Measurements from ENCODE around the gene RAB11FIP2.

The RAB11FIP2 gene

DNA sequence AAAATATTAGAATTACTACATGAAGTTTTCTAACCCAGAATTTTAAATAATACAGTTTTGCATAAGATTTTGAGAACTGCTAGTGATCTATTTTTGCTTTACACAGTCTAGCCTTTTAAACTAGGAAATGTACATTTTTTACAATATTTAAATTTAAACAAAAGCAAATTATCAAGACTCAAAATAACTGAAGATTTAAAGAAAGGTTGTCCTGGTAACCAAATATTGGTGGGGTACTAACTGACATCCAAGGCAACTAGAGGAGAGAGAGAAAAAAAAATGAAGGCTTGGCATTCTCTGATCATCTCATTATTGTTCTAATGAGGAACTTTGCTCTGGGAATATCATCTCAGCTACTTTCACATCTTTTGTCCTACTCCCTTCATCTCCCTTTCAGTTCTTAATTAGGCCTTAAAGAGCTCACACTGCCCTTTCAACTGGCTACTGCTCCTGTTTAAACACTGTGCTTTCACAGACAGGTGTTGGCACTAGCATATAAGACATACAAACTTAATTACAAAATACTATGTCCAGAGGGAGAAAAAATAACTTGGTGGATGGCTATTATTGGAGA lies 33.7 kb downstream of the RAB11FIP2 start:
- H3K4me3 ChIP-seq (replicated peaks; ENCODE audit: low read depth, low read length): no peak overlapping the region
- TF ChIP-seq, protein P1, sequence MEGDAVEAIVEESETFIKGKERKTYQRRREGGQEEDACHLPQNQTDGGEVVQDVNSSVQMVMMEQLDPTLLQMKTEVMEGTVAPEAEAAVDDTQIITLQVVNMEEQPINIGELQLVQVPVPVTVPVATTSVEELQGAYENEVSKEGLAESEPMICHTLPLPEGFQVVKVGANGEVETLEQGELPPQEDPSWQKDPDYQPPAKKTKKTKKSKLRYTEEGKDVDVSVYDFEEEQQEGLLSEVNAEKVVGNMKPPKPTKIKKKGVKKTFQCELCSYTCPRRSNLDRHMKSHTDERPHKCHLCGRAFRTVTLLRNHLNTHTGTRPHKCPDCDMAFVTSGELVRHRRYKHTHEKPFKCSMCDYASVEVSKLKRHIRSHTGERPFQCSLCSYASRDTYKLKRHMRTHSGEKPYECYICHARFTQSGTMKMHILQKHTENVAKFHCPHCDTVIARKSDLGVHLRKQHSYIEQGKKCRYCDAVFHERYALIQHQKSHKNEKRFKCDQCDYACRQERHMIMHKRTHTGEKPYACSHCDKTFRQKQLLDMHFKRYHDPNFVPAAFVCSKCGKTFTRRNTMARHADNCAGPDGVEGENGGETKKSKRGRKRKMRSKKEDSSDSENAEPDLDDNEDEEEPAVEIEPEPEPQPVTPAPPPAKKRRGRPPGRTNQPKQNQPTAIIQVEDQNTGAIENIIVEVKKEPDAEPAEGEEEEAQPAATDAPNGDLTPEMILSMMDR (IDR thresholded peaks at IDR 0.05; ENCODE audit: insufficient read depth, low read length, poor library complexity, severe bottlenecking): no peak
- H3K27me3 ChIP-seq (replicated peaks; ENCODE audit: control insufficient read depth, insufficient read depth, low read length): no peaks in the 10 kb centered on the region
- peak; percentile 3 for DNase-seq (ENCODE audit: extremely low read depth, insufficient read length)
- H3K36me3 ChIP-seq (ENCODE audit: control insufficient read depth, insufficient read depth, low read length): no peaks in the 10 kb centered on the region

DNA sequence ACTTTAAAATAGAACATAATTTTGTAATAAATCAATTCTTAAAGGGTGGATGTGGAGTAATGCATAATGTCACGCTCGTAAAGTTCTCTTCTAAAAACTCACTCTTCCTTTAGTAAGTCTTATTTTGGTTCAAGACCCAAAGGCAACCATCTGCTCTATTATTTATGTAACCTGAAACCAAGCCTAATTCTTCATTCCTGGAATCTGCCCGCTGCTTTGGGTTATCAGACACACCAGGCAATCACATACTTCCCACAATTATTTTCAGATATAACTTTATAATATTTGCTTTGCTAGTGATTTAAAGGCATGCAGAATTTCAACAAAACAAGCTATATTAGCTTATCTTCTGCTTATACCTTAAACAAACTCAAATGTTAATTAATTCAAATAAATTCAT lies 39.0 kb downstream of the RAB11FIP2 start:
- H3K4me3 ChIP-seq (replicated peaks; ENCODE audit: low read depth, low read length): no peak overlapping the region
- TF ChIP-seq, protein P1 (IDR thresholded peaks at IDR 0.05; ENCODE audit: insufficient read depth, low read length, poor library complexity, severe bottlenecking): no peak
- no peaks in the 10 kb centered on the region for H3K27me3 ChIP-seq (replicated peaks; ENCODE audit: control insufficient read depth, insufficient read depth, low read length)
- H3K36me3 ChIP-seq (ENCODE audit: control insufficient read depth, insufficient read depth, low read length): no peaks in the 10 kb centered on the region; the same call in 1 of the 2 replicates
- DNase-seq (ENCODE audit: extremely low read depth, insufficient read length): no peak

DNA sequence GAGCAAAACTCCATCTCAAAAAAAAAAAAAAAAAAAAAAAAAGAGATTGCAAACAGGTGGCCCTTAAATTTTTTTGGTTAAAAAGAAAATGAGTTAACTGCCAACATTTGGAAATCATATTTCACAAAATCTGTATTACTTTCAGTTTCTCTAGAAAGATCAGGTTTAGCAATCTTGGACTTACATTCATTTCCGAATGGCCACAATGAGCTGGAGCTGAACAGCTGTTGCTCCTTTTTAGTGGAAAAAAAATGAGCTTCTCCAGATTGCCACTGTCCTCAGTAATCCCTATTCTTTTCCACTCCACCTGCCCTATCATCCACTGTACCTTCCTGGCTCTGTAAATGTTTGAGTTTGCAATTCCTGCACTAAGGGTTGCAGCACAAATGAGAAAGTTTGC lies 43.6 kb downstream of the RAB11FIP2 start:
- no peaks in the 10 kb centered on the region; the same call in 1 of the 2 replicates for H3K36me3 ChIP-seq (ENCODE audit: control insufficient read depth, insufficient read depth, low read length)
- no peak for DNase-seq (ENCODE audit: extremely low read depth, insufficient read length)
- H3K27me3 ChIP-seq (replicated peaks; ENCODE audit: control insufficient read depth, insufficient read depth, low read length): no peaks in the 10 kb centered on the region
- H3K4me3 ChIP-seq (replicated peaks; ENCODE audit: low read depth, low read length): no peak overlapping the region
- TF ChIP-seq, protein P1 (IDR thresholded peaks at IDR 0.05; ENCODE audit: insufficient read depth, low read length, poor library complexity, severe bottlenecking): no peak

DNA sequence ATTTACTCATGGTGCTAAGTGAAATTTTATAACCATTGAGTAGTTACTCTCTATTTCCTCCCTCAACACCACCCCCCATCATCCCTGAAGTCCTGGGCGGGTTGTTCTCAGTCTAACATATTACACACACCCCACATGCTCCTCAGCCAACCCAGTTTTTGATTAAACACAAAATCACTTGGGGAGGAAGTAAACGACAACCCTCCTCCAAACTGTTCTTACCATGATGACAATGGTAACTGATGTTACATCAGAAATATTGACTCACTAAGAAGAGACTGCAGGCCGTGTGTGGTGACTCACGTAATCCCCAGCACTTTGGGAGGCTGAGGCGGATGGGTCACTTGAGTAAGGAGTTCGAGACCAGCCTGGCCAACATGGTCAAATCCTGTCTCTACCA lies 44.2 kb downstream of the RAB11FIP2 start:
- DNase-seq (ENCODE audit: extremely low read depth, insufficient read length): no peak
- H3K27me3 ChIP-seq (replicated peaks; ENCODE audit: control insufficient read depth, insufficient read depth, low read length): no peaks in the 10 kb centered on the region
- H3K36me3 ChIP-seq (ENCODE audit: control insufficient read depth, insufficient read depth, low read length): no peaks in the 10 kb centered on the region; the same call in 1 of the 2 replicates
- H3K4me3 ChIP-seq (replicated peaks; ENCODE audit: low read depth, low read length): no peak overlapping the region
- TF ChIP-seq, protein P1 (IDR thresholded peaks at IDR 0.05; ENCODE audit: insufficient read depth, low read length, poor library complexity, severe bottlenecking): no peak

DNA sequence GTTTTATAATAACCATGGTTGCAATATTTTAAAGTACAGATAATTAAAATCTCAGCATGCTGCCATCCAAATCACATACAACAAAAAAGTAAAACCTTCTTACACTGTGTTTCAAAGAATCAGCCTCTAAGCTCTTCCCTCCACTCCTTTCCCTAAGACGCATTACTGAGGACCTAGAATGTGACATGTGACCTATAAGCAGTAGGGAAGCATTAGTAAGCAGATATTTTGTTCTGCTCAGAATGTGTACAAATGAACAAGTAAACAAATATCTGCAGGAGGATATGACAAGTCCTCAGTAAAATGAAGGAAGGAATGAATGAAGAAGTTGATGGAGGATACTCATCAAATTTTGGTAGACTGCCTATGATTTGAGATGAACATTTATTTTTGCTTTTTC lies 49.1 kb downstream of the RAB11FIP2 start:
- no peak for DNase-seq (ENCODE audit: extremely low read depth, insufficient read length)
- Histone ChIP-seq H3K27me3 (replicated peaks; ENCODE audit: control insufficient read depth, insufficient read depth, low read length) (no peaks in the 10 kb centered on the region), H3K36me3 (ENCODE audit: control insufficient read depth, insufficient read depth, low read length) (no peaks in the 10 kb centered on the region), H3K4me3 (replicated peaks; ENCODE audit: low read depth, low read length) (no peak overlapping the region)
- TF ChIP-seq, protein P1 (IDR thresholded peaks at IDR 0.05; ENCODE audit: insufficient read depth, low read length, poor library complexity, severe bottlenecking): no peak

DNA sequence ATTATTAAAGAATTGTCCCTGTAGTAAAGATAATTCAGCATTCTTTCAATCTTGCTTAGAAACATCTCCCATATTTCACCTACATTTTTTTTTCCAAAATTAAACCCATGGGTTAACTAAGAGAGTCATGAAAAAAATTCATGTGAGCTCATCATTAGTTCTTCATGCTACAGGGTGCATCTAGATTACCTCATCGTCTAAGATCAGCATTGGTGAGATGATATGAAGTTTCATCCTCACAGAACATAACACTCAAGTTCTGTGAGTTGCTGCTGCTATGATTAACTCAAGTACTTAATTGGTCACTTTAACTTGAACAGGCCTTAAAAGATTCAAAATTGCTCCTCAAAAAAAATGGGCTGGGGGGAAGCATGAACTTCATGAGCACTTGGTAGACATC lies 50.0 kb downstream of the RAB11FIP2 start:
- Histone ChIP-seq H3K4me3 (replicated peaks; ENCODE audit: low read depth, low read length) (no peak overlapping the region), H3K27me3 (replicated peaks; ENCODE audit: control insufficient read depth, insufficient read depth, low read length) (no peaks in the 10 kb centered on the region), H3K36me3 (ENCODE audit: control insufficient read depth, insufficient read depth, low read length) (no peaks in the 10 kb centered on the region)
- TF ChIP-seq, protein P1 (IDR thresholded peaks at IDR 0.05; ENCODE audit: insufficient read depth, low read length, poor library complexity, severe bottlenecking): no peak
- DNase-seq (ENCODE audit: extremely low read depth, insufficient read length): no peak

Data from GM06990 (cell line).